NCI-H187 treated with DMSO at 0.1 percent for 48 hours (cell line): ENCODE measurements around the gene SLC9A5.

ENCODE experiments used
- DNase-seq: peaks from one replicate; lab custom pipeline; 2025; lab: John Stamatoyannopoulos, UW

The SLC9A5 gene

DNA sequence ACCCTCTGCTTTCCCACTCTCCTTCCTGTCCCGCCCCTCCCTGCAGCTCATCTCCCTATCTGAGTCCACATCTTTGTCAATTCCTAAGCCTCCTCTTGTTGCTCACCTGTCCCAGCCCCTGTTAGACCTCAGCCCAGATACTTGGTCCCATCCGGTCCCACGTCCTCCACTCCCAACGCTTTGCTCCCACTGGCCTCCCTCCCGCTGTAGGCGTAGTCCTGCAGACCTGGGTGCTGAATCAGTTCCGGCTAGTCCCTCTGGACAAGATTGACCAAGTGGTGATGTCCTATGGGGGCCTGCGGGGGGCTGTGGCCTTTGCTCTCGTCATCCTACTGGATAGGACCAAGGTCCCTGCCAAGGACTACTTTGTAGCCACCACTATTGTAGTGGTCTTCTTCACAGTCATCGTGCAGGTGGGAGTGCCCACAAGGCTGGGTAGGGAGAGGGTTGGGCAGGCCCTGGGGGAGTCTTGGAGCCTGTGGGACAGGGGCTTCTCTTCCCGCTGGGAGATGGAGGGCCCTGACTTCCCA lies 8.0 kb downstream of the SLC9A5 start:
- DNase-seq, result no peak

DNA sequence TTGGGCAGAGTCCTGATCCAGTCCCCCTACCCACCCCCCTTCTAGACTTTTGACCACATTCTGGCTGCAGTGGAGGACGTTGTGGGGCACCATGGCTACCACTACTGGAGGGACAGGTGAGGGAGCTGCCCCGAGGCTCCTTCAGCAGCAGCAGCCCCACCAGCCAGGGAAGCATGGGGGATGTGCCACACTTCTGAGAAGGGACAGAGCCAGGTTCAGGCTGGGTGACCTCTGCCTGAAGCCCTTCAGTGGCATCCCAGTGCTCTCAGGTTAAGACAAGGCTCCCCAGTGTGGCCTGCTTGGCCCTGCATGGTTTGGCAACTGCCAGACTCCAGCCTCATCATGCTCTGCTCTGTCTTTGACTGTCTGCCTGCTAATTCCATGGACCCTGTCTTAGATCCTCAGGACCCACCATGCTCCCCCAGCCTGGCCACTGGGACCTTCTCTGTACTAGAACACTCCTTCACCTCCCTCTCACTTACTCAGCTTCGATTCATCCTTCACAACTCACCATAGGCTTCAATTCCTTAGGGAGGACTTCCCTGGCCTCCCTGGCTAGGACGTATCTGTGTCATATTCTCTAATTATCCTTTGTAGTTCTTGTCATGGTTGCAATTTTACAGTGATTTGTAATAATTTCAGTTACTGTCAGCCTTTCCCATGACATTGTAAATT lies 8.8 kb downstream of the SLC9A5 start:
- DNase-seq, result no peak

DNA sequence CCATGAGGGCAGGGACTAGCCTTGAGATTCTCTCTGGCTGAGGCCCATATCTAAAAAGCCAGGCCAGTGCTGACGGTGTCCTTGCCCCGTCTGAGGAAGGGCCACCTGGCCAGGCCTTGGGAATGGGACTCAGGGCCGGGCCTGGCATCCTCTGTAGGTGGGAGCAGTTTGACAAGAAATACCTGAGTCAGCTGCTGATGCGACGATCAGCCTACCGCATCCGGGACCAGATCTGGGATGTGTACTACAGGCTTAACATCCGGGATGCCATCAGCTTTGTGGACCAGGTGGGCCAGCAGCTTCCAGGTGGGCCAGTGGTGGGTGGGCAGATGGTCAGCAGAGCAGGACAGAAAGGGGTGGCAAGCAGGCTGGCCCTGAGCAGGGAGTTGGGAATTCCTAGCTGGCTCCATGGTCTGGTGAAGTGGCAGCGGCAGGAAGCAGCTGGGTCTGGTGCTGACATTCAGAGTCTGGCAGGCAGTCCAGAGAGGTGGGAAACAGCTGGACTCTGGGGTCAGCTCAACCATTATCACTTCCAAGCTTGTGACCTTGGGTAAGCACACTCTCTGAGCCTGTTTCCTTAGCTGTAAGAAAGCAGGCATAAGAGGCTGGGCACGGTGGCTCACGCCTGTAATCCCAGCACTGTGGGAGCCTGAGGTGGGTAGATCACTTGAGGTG lies 9.5 kb downstream of the SLC9A5 start:
- DNase-seq, result no peak

DNA sequence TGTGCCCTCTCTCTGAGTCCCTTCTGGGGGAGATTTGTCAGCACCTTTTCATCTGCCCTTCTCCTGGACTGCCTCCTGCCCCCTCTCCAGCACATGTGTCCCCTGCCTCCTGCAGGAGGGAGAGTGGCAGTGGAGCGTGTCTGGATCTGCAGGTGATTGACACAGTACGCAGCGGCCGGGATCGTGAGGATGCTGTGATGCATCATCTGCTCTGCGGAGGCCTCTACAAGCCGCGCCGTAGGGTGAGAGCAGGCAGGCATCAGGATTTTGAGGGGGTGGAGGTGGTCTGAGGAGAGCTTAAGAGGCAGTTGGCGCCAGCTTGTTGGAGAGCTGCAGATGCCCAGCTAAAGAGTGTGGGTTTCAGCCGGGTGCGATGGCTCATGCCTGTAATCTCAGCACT lies 10.9 kb downstream of the SLC9A5 start:
- no peak for DNase-seq

DNA sequence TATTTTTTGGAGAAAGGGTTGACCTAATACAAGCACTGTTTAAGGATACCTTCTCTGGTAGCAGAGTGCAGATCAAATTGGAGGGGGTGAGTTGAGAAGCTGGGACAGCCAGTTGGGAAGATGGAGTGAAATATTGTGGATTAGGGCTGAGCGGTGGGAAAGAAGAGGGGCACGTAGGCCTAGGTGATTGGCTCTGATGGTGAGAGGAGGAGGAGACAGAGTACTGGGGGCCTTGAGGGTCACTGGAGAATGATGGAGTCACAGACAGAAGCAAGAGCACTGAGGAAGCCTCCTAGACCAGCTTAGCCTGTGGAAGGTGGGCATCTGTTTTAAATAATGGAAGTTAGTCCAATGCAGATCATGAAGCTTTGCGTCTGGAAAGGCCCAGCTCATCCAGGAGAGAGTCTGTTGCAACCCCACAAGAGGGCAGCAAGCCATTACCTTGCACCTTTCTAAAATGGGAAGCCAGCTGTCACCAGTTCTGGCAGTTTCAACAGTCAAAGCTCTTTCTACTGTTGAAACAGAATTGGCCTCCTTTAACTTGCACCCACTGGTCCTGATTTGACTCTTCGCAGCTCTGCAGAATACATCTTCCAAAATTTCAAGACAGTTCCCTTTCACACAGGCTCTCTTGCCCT lies 11.8 kb downstream of the SLC9A5 start:
- DNase-seq, result no peak

DNA sequence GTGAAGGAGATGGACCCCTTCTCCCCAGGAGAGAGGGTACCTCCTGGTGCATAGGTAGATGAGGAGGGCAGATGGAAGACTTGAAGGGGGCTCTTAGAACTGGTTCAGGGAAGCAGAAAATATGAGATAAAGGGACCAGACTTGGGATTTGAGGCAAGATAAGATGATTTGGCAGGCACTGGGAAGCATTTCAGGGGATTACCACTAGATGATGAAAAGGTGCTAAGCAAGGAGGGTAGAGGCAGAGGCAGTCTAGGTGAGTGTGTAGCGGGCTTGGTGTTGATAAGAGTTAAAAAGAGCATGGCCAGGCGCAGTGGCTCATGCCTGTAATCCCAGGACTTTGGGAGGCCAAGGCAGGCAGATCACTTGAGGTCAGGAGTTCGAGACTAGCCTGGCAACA lies 14.4 kb downstream of the SLC9A5 start:
- DNase-seq, result no peak

DNA sequence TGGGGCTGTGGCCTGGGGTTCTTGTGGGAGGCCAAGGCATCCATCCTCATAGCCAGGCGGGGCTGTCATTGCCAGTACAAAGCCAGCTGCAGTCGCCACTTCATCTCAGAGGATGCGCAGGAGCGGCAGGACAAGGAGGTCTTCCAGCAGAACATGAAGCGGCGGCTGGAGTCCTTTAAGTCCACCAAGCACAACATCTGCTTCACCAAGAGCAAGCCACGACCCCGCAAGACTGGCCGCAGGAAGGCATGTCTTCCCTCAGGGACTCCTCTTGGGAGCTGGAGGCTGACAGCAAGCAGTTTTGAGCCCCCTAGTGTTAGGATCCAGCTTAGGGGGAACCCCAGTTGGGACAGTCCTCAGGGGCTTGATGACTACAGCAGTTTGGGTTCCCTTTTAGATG lies 15.5 kb downstream of the SLC9A5 start:
- DNase-seq, result no peak

DNA sequence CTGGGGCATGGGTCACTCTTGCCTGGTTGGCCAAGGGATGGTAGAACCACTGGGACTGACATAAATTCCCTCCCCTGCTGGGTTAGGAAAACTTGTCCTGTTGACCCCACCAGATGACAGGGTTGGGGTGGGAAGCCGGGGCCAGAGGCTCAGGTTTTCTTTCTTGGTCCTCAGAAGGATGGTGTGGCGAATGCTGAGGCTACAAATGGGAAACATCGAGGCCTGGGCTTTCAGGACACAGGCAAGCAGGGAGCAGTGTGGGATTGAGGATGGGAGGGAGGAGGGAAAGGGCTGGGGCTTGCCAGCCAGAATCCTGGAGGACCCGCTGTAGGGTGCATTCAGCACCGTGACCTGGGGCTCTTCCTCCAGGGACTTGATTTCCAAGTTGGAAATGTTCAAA lies 16.1 kb downstream of the SLC9A5 start:
- DNase-seq, result no peak

DNA sequence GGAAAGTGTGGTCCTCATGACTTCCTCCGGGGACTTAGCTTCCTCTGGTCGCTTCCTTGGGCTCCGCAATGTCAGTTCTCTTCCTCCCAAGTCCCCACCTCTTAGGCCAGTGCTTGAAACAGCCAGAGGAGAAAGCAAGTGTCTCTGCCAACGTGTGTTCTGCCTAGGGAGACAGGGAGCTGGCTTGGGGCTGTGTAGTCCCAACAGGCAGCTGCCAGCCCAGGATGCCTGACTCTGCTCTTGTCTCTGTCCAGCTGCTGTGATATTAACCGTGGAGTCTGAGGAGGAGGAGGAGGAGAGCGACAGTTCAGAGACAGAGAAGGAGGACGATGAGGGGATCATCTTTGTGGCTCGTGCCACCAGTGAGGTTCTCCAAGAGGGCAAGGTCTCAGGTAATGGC lies 17.1 kb downstream of the SLC9A5 start:
- no peak for DNase-seq

DNA sequence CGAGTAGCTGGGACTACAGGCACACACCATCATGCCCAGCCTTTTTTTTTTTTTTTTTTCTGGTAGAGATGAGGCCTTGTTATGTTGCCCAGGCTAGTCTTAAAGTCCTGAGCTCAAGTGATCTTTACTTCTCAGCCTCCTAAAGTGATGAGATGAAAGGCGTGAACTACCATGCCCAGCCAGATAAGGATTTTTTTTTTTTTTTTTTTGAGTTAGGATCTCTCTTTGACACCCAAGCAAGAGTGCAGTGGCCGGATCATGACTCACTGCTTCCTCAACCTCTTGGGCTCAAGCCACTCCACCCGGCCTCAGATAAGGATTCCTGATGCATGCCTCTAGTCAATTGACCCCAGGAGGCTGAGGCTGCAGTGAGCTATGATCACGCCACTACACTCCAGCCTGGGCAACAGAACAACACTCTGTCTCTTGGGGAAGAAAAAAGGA lies 19.4 kb downstream of the SLC9A5 start:
- no peak for DNase-seq

DNA sequence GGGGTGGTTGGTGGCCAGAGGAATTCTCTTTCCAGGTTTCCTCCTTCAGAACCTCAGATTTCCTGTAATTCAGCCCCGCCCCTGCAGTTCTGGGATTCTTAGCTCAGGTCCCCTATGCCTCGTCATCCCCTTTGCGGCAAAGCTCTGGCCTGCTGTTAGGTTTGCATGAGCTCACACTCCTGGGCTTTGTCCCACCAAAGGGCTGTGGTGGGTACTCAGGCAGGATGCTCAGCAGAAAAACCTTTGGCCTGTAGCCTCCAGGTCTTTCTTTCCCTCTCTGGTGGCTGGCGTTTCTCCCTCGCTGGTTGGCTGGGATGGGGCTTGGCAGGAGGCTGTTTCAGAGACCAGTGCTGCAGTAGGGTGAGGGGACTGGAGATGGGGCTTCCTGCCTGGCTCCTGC lies 21.0 kb downstream of the SLC9A5 start:
- no peak for DNase-seq

DNA sequence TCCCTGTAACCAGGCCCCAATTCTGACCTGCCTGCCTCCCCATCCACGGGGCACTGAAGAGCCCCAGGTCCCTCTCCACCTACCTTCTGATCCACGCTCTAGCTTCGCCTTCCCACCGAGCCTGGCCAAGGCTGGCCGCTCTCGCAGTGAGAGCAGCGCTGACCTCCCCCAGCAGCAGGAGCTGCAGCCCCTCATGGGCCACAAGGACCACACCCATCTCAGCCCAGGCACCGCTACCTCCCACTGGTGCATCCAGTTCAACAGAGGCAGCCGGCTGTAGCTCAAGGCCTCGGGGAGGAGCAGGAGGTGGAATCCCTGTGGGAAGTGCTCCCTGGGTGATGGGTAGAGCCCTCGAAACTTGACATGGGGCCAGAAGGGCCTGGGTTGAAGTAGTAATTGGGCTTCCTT lies 22.2 kb downstream of the SLC9A5 start:
- no peak for DNase-seq

DNA sequence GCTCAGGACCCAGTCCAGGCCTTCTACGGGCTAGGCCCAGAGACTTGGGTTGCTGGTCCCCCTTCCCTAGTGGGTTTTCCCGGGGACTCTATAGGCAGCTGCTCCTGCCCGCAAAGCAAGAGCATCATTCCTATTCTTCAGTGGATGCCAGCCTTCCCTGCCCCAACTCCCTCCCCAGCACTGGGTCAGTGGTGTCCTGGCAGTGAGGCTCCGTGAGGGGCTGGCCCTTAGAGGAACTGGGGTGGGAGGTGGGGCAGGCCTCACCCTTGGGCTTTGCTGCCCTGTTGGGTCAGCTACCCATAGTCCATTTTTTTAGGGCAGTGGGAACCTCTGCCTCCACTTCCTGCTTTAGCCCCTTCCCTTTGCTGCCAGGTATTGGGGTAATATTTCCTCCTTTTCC lies 22.7 kb downstream of the SLC9A5 start:
- DNase-seq, result no peak

DNA sequence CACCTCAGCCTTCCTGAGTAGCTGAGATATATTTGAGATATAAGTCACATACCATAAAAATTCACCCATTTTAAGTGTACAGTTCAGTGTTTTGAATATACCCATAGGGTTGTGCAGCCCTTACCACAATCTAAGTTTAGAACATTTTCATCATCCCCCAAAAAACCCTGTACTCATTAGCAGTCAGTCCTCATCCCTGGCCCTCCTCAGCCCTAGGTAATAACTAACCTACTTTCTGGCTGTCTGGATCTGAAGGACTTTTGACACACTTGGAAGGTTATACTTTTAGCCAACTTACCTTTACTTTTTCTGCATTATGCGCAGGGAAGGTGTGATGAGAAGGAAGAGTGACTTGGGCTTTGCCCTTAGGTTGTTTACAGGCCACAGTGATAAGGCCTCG lies 26.5 kb downstream of the SLC9A5 start:
- DNase-seq, result no peak

DNA sequence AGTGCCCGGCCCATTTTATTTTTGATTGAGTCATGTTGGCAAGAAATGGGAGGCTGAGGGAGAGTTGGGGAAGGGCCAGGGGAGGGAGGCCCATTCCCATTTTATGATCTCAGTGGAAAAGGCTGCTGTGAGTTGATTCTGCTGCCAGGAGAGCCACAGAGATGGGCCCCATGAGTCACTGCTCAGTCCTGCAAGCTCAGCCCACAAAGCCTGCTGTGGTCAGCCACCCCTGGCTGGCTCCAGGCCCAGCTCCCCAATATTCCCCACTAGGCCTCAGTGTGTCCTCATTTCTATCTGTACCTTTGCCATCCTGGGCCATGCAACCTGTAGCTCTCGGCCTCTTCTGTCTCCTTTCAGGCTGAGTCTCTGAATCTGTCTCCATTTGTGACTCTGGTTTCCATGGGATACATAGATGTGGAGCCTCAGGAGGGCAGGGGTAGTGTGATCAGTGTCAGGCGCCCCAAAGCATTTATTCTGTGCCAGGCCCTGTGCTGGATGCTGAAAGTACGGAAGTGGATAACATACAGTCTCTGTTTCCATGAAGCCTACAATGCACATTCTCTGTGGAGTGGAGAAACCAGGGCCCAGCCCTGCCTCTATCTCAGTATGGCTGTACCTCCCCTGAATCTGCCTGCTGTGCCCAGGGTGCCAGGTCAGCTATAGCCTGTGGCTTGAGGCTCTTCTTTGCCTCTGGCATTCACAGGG lies 28.7 kb downstream of the SLC9A5 start:
- DNase-seq, result no peak

DNA sequence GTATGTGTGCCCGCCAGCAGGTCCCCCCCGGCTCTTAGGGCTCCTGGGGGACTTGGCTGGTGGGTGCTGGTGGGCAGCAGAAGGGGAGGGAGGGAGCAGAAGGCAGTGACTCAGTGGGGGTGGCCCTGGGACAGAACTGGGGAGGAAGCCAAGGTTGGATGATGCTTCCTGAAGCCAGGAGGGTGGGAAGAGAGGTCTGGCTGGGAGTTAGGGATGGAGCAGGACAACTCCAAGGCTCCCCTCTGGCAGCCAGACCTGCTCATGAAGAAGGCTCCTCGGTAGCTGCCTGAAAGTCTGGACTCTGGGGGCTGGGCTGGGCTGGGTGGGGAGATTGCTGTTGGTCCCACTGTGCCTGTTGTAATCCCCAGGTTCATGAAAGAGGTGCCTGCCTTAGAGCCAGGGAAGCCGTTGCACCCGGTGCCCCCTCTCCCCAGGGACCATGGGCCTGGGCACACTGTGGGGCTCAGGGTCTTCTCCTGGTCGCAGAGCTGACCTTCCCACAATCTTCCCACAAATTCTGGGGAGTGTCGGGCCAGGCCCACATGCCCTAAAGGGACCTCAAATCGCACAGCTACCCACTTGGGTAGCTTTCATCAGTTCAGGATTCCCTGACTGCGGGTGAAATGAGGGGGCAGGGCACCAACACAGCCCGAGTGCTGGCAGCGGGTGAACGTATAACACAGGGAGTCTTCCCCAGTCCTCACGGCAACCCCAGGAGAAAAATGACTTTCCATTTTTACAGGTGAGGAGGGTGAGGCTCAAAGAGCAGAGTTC lies 29.4 kb downstream of the SLC9A5 start:
- no peak for DNase-seq

DNA sequence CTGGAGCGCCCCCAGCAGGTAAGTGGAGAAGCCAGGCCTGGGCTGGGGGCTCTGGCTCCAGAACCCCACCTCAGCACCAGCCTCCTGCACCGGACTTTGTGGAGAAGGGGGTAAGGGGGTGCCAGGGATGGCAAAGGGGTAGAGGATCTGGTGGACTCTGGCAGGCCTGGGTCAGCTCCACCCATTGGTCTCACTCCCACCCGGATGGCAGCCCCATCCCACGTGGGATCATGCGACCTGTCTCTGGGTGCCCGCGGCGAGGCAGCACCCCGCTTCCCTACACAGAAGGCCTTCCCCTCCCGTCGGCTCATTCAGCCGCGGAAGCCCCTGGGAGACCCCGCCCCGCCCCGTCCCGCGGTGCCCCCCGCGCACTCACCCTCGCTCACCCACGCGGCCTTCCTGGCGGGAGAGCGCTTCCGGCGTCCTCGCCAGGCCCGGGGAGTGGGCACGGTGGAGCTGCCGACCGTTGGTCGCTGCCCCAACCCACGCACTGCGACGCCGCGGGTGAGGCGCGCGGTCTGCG lies 30.1 kb downstream of the SLC9A5 start:
- no peak for DNase-seq

DNA sequence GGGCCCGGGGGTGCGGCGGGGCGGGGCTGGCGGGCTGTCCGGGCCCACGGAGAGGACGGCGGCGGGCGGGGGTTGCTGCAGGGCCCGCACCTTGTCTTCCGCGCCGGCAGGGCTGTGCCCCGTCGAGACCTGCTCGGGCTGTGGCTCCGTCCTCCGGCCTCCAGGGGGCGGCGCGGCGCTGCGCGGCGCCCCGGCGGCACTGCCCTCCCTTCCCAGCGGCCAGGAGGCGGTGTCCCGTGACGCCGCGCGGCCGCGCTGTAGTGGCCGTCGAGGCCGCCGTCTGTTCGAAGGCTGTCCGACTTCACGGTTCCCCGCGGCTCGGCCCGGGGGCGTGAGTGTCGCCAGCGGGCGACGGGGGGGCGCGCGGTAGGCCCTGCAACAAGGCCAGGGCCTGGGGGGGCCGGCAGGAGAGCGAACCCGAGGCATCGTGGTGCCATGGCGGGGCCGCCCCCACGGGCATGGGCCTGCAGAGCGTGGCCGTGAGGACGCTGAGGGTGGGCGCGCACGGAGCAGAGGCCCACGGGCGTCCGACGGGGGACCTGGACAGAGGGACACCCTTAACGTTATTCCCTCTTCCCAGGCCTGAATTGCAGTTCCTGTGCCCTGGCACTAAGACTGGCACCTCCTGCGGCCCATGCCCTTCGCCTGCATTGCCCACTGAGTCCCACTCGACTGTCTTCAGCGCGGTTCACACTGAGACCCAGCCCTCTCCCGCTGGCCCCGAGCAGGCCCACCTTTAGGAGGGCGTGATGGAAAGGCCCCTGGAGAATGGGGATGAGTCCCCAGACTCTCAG lies 30.7 kb downstream of the SLC9A5 start, which contains the start of gene PLEKHG4:
Gene PLEKHG4 (plus strand): TSS at position 237 of the 794 bp plus-strand sequence. CDS start 513 bp downstream, at position 750.
- DNase-seq, result no peak

DNA sequence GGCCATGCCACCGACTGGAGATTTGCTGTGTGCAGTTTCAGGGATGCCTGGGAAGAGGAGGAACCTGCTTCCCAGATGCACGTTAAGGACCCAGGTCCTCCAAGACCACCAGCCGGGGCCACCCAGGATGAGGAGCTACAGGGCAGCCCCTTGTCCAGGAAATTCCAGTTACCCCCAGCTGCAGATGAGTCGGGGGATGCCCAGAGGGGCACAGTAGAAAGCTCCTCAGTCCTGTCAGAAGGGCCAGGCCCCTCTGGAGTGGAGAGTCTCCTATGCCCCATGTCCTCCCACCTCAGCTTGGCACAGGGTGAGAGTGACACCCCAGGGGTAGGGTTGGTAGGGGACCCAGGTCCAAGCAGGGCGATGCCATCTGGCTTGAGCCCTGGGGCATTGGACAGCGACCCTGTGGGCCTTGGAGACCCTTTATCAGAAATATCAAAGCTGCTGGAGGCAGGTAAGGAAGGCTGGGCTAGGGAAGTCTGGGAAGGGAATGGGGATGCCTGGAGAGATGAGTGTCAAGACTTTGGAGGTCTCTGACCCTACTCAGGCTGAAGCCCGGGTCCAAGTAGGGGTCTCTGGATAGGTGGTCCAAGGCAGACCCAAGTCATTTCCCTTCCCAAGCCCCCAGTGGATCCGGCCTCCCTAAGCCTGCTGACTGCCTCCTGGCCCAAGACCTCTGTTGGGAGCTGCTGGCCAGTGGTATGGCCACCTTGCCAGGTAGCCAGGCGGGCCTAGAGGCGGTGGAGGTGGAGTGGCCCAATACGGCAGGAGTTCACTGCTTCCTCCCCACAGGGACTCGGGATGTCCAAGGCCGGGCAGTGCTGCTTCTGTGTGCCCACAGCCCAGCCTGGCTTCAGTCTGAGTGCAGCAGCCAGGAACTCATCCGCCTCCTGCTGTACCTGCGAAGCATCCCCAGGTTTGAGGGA lies 31.6 kb downstream of the SLC9A5 start:
- no peak for DNase-seq
